HG02943 (cell line): ENCODE results near the gene PLEKHG5.

ENCODE experiments used
- ATAC-seq: cut with Tn5 transposase; IDR thresholded peaks from one replicate; pipeline ENCODE4 v1.9.1; 2021; ENCODE audit warnings: mild to moderate bottlenecking, low read depth, moderate library complexity; ENCODE audit not compliant: unreplicated experiment

The PLEKHG5 gene, protein sequence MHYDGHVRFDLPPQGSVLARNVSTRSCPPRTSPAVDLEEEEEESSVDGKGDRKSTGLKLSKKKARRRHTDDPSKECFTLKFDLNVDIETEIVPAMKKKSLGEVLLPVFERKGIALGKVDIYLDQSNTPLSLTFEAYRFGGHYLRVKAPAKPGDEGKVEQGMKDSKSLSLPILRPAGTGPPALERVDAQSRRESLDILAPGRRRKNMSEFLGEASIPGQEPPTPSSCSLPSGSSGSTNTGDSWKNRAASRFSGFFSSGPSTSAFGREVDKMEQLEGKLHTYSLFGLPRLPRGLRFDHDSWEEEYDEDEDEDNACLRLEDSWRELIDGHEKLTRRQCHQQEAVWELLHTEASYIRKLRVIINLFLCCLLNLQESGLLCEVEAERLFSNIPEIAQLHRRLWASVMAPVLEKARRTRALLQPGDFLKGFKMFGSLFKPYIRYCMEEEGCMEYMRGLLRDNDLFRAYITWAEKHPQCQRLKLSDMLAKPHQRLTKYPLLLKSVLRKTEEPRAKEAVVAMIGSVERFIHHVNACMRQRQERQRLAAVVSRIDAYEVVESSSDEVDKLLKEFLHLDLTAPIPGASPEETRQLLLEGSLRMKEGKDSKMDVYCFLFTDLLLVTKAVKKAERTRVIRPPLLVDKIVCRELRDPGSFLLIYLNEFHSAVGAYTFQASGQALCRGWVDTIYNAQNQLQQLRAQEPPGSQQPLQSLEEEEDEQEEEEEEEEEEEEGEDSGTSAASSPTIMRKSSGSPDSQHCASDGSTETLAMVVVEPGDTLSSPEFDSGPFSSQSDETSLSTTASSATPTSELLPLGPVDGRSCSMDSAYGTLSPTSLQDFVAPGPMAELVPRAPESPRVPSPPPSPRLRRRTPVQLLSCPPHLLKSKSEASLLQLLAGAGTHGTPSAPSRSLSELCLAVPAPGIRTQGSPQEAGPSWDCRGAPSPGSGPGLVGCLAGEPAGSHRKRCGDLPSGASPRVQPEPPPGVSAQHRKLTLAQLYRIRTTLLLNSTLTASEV

DNA sequence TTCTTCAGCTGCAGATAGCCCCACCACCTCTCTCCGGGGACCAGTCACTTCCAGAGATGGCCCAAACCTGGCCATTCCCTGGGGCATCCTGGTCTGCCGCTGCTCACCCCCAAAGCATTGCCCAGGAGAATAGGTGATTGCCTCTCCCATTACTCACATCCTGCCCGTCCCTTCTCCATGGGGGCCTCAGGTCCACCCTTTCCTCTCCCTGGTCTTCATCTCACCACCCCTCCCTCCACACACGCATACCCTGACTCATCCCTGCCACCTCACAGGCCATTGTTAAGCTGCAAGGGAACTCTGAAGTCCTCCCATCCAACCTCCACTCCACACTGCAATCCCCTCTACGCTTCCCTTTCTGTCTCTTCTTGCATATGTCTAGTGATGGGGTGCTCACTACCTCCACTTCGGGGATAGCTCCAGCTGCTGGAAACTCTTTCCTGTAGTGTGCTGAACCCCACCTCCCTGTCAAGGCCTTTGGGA lies at the start of gene PLEKHG5:
PLEKHG5 (minus strand) TSS at position 188 of the 483 bp plus-strand sequence. CDS start 14,096 bp downstream, outside the sequence.
- ATAC-seq: no peak

DNA sequence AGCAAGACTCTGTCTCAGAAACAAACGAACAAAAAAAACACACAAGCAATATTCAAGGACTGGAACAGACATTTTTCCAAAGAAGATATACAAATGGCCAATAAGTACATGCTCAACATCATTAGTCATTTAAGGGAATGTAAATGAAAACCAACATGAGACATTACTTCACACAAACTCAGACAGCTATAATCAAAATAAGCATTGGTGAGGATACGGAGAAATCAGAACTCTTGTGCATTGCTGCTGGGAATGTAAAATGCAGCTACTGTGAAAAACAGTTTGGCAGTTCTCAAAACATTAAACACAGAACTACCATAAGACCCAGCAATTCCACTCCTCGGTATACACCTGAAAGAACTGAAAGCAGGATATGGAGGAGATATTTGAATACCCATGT lies 47.5 kb upstream of the PLEKHG5 start:
- no peak for ATAC-seq

DNA sequence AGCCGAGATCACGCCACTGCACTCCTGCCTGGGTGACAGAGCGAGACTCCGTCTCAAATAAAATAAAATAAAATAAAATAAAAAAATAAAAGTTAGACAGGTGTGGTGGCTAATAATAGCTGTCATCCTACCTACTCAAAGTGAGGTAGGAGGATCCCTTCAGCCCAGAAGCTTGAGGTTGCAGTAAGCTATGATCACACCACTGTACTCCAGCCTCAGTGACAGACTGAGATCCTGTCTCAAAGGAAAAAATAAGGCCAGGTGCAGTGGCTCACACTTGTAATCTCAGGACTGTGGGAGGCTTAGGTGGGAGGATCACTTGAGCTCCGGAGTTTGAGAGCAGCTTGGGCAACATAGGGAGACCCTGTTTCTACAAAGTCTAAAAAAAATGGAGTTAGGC lies 44.8 kb upstream of the PLEKHG5 start:
- ATAC-seq: no peak

DNA sequence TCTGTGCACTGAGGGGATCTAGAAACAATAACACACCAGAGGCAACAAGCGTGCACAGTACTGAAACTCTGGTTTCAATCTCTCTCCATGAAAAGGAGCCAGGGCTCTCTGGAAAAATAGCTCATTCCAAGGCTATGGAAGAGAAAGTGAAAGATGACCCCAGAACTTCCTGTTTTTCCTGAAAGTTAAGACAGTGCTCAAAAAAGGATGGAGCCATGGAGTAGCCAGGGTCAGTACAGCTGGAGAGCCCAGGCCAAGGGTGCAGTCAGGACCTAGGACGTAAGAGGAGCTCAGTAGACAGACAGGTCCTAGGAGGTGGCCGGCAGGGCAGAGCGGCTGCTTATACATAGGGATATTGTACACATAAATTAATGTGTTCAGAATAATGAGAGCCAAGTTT lies 43.7 kb upstream of the PLEKHG5 start:
- no peak for ATAC-seq

DNA sequence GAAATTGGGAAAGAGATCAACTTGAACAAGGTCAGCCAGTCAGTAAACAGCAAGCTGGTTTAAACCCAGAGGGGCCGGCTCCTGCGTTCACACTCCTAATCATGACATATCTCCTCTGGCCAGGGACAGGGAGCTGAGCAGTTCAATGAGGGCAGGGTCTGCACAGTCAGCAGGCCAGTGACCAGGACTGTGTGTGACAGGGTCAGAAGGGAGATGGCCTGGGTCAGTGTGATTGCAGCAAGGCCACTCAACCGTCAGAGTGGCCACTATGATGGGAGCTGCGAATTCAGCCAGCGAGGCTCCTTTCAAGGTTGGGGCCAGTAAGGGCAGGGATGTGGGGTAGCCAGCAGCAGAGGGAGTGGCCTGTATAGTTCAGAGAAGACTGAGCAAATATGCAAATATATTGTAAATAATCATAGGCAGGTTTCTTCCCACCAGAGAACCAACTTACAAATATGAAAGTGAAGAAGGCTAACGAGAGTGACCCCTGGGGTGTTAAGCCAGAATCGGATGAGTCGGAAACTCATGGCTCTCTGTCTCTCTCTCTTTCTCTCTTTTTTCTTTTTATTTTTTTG lies 42.9 kb upstream of the PLEKHG5 start:
- no peak for ATAC-seq

DNA sequence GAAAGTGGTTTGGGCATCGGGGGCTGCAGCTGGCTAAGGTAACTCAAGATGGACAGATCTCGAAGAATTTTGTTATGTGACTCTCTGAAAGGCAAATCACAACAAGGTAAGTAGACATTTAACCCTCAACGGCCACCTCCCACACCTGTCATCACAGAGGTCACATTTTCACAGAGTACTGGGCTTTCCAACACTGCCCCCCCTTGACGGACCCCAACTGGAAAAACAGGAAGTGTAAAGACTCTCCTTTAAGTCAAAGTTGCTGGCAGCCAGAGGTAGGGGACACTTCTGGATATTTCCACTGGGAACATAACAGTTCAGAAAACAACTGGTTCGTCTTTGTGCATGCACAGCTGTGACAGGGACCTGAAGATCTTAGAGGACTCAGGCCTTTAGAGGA lies 40.5 kb upstream of the PLEKHG5 start:
- no peak for ATAC-seq

DNA sequence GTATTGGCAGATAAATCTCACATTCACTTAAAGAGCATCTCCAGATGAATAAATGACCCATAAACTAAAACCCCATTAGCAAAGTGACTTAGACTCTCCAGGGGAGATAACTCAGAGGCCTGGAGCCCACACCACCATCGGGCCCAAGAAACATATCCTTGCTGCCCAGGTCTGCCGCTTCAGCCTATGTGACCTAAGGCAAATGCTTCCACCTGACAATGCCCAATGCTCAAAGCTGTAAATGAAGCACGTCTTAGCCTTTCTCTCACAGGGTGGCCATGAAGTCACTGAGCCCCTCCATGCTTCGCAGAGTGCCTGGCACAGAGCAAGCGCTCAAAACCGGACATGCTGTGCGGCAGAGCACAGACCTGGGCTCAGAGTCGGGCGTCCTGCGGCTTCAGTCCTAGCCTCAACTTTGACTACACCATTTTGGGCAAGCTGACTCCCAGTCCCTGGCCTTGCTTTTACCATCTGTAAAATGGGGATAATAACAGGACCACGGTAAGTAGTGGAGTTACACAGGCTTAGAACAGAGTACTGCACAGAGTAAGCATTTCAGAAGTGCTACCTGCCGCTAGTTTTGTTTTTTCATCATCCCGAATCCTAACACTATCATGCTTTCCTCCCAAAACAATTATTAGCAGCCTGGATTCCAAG lies 39.2 kb upstream of the PLEKHG5 start:
- ATAC-seq: no peak

DNA sequence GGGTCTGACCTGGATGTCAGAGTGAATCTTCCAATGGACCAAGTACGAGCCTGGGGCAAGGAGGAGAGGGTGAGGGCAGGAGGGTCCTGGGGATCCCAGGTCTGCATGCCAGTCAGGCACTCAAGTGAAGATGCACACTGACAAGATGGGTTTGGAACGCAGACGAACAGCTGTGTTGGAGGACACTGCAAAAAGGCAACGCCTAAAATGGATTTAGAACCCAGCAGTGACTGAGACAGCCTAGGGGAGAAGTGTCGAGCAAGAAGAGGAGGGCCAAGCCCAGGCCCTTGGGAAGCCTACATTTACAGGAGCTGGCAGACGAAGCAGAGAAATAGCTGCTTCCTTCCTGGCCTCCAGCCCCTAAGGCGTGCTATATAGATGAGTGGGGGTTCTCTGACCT lies 37.0 kb upstream of the PLEKHG5 start:
- ATAC-seq: no peak

DNA sequence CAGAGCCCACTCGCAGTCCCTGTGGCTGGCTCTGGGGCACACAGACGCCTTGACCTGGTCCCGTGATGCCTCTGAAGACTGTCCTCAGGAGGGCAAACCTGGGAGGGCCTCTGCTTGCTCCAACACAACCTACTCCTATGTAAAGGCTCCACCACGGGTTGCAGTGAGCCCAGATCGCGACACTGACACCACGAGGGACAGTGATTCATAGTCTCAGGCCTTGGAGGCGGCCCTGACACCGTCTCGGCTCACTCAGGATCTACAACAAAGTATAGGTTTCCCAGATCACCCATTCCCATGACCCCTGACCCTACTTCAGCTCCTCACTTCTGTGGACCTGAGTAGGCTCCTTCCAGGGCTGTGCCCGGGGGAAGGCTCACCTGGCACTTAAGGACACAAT lies 34.8 kb upstream of the PLEKHG5 start:
- ATAC-seq: no peak

DNA sequence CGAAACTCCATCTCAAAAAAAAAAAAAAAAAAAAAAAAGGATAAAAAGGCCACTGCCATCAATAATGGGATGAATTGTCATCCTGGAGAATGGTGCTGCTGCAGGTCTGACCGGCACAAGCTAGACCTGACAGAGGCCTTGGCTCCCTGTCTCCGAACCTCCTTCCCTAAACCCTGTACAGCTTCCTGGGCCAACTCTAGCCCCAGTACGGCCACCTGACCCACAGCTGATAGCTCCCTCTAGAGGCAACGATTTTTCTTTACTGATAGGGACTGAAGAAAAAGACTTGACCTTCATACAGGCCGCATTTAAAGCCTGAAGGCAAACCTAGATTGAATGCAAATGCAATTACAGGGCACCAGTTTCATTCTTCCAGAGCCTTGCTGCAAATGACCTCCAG lies 32.1 kb upstream of the PLEKHG5 start:
- no peak for ATAC-seq

DNA sequence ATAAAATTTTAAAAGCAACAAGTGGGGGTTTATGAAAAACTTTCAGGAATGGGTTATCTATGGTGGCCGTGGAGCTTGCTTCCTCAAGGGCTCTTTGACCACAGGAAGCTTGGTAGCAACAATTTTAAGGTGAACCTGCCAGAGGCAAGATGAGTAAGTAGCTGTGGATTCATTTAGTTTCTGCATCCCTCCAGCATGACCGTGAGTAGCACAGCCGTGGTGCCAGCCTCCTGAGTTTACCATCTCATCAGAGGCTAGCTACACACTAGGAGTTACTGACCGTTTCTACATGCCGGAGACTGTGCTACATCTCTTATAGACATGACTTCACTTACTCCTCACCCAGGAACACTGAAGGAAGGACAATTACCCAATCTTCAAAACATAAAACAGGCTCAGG lies 30.1 kb upstream of the PLEKHG5 start:
- no peak for ATAC-seq

DNA sequence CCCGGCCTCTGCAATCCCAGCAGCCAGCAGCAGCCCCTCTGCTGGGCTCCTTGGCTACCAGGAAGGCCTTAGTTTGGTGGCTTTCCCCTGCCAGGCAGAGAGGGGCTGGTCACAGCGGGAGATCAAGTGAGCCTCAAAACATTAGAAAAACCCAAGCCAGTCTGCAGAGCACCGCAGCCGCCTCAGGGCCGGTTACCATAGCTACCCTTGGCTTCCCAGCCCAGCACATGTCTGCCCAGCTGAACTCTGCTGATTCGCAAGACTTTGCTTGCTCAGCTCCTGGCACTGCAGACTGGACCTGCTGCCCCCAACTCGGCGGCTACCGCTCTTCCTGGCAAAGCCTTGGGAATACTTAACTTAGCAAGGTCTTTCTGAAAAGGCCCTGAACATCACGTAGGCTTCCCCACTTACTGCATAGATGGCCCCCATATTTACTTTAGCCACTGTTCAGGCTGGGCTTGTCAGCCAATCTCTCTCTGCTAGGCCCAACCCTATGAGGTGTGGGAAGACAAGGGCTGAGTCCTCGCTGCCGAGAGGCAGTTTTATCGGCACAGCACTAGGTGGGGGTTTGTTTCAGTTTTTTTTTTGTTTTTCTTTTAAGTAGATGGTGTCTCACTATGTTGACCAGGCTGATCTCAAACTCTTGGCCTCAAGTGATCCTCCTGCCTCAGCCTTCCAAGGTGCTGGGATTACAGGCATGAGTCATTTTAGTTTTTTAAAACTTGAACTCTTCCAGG lies 28.6 kb upstream of the PLEKHG5 start:
- no peak for ATAC-seq

DNA sequence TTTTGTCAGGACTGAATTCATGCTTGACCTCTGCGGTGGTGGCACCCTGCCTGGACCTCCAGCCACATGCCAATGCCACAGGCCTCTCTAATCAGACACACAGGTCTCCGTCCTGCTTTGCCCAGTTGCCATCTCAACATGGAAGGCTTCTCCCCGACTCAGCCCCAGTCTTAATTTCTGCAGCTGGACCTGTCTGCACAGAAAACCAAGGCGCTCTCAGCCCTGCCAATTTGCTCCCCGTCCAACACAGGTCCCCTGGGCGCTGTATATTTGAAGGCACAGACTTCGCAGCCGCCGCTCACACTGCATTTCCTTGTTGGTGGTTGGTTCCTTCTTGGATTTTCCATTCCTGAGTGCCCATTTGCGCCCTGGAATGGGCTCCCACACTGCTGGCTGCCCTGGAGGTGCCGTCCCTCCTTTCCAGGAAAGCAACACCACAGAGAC lies 28.0 kb upstream of the PLEKHG5 start:
- ATAC-seq: no peak

DNA sequence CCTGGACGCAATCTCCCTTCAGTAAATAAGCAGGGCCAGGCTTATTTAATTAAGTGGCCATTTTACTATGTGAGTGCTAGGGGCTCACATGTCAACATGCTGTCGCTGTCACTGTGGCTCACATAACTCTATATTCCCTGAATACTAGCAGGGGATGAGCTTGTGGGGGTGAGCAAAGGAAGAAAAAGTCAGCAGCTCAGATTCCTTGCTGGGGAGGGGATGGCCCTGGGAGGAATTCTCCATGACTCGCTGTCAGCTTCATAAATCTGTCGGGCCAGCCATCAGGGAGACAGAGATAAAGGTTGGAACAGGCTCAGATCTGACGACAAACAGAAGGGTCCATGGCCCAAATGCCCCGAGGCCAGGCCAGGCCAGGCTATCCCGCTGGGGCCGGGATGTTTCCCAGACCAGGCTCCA lies 26.0 kb upstream of the PLEKHG5 start:
- ATAC-seq: no peak

DNA sequence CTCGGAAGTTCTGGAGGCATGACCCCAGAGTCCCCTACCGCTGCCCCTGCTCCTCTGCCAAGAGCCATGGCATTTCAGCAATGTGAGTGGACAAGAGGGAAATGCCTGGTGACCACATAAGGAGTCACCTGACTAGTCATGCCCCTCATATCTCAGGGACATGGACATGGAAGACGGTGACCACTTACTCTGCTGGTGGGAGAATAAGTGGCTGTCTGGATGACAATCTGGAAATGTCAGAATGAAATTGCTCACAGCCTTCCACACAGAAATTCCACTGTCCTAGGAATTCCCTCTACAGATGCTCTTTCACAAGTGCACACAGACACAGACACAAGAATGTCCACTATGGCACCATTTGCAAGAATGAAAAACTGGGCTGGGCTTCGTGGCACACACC lies 24.3 kb upstream of the PLEKHG5 start:
- no peak for ATAC-seq

DNA sequence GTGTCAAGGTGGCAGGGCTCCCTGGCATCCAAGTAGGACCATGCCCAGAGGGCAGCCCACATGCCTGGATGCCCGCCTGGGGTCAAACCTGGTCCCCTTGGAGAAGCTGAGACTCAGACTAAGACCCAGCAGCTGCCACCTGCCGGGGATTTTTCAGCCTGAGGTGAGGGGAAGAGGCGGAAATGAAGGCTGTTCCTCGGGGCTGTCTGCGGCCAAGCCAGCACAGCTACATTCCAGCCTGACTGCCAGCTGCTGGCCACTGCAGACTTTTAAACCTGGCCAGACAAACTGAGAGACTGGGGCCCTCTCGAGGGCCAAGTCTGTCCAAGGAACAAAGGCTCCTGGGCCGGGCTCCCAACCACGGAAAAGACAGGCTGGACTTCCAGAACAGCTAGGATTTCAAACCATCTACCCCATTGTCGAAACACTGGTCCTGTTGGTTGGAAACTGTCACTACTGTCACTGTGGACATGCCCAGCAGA lies 21.9 kb upstream of the PLEKHG5 start:
- ATAC-seq: no peak

DNA sequence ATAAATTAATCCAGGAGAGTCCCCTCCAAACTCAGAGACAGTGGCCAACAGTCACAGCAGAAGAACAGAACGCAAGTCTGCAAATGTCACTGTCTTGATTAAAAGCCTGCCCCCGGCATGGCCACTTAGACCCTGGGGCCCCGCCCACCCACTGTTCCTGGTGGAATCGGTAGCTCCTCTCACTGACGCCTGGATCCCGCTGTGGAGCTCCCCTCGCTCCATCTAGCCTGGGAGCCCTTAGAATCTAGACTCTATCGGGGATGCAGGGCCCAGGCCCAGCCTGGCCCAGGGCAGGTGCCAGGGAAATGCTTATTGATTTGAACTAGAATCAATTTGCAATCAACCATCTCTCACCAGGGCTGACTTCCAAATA lies 21.4 kb upstream of the PLEKHG5 start:
- ATAC-seq: no peak

DNA sequence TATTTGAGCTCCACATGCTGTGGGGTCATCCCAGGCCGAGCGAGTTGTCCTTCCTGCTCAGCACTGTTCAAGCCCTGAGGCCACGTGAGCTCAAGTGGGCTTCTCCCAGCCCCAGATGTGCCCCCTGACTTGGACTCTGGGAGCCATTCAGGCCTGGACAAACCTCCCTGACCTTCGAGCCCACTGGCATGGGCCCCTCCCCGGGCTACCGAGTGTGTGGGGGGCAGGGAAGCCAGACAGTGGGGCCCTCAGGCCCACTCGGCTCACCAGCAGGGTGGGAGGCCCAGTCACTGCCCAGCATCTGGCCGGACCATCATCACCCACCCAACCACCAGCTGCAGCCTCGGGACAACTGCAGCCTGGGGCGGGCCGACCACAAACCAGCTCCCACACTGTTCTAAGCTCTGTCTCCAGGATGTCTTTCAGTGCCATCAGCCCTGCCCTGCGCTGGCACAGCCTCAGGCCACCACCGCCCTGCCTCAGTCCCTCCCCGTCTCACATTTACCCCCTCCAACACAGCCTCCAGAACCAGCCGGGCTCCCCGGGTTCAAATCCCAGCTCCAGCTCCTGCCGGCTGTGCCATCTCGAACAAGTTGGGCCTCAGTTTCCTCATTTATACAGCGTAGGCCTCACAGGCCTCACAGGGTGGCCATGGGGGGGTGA lies 20.9 kb upstream of the PLEKHG5 start:
- ATAC-seq: no peak
